ENCODE data around the gene CADPS. TPM values are rescaled to one million over a fixed set of nuclear protein-coding genes. Genes with fewer than 3 reads are reported as not detected.

The CADPS gene
- total RNA-seq (under 1 TPM in 1 of 5 donors, not detected in 4; 0.49 TPM), total RNA-seq (0 to 0.12 (median 0) reads per million in 29 experiments)
- total RNA-seq (2013): 0.28 TPM

DNA sequence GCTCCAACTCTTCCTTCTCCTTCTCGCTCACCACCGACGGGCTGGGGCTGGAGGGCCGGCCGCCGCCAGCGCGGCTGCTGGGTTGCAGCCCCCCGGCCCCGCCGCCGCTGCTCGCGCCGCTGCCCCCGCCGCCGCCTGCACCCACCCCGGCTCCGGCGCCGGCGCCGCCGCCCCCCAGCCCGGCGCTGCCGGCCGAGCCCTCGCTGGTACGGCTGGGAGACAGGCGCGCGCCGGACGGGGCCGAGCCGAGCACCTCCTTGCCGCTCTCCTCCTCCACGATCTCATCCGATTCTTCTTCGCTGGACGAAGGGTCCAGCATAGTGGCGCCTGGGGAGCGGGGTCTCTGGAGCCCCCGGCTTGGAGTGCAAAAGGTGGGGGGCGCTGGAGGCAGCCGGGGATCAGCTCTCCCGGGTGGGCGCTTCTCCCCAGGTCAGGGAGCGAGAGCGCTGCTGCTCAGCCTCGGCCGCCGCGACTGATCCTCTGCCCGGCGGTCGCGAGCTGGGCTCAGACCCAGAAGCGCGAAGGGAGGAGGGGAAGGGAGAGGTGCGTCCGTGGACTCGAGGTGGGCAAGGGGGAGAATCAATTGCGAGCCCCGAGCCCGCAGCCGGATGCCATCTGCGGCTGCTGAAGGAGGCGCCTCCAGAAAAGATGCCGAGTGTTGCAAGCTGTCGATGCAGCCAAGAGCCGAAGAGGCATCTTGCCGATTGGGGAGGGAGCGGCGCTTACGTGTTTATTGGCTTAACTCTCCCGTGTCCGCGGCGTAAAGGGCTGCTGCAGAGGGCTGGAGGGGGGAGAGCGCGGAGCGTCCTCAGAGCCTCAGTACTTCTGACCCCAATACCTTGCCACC lies at the start of gene CADPS:
Gene CADPS (minus strand): TSS at position 706 of the 847 bp plus-strand sequence. CDS start 387 bp downstream, at position 319.
- 6% methylated on average over 71 of the region's 85 CpGs for WGBS (ENCODE audit: insufficient coverage)
- Histone ChIP-seq H3K4me1 (ENCODE audit: control insufficient read depth in 1 of 2, extremely low read depth in 1 of 2, insufficient read depth in 2 of 2, low read length in 2 of 2) (no peaks in the 10 kb centered on the region), H3K27me3 (replicated peaks in 1 of 2; ENCODE audit: control insufficient read depth in 2 of 2, extremely low read depth in 1 of 2, insufficient read depth in 2 of 2, low read length in 1 of 2) (peaks cover 4 to 30% of the 10 kb centered on the region in 2 experiments), H3K9me3 (no peaks in the 10 kb centered on the region), H3K36me3 (ENCODE audit: control insufficient read depth in 2 of 2, extremely low read depth in 1 of 2, insufficient read depth in 1 of 2, low read length in 1 of 2) (no peaks in the 10 kb centered on the region), H3K27ac (ENCODE audit: low read length) (no peak within 1 kb of the TSS), H3K4me3 (ENCODE audit: control insufficient read depth in 1 of 2, extremely low read depth in 1 of 2, low read length in 1 of 2) (no peak within 1 kb of the TSS)
- Mint-ChIP-seq H3K4me1 (peaks cover 0 to 2% (median 0%) of the 10 kb centered on the region in 3 donors), H3K9me3 (peaks cover 0 to 4% (median 4%) of the 10 kb centered on the region in 3 donors), H3K27me3 (peaks cover 35 to 41% of the 10 kb centered on the region in 2 donors), H3K27ac (no peak within 1 kb of the TSS), H3K36me3 (no peaks in the 10 kb centered on the region), H3K4me3 (no peak within 1 kb of the TSS)
- ChIA-PET POLR2A (no interaction called here), CTCF (no interaction called here)
- ATAC-seq (replicated peaks in 1 of 4) (no peak), DNase-seq (no peak)

- Mint-ChIP-seq H3K4me3 (no peak overlapping the region), H3K4me1 (no peaks in the 10 kb centered on the region), H3K27me3 (no peaks in the 10 kb centered on the region), H3K9me3 (peaks cover 0 to 7% (median 4%) of the 10 kb centered on the region in 3 donors), H3K27ac (no peak overlapping the region), H3K36me3 (no peaks in the 10 kb centered on the region)
- DNase-seq: no peak
- H3K27ac ChIP-seq (ENCODE audit: low read length): no peak overlapping the region
- no peaks in the 10 kb centered on the region for H3K9me3 ChIP-seq
- ATAC-seq (replicated peaks in 1 of 4): no peak
- 56% methylated on average over 2 of the region's 2 CpGs for WGBS (ENCODE audit: insufficient coverage)
- POLR2A ChIA-PET: no interaction called here
- CTCF ChIA-PET: no interaction called here
- H3K4me3 ChIP-seq (ENCODE audit: control insufficient read depth in 1 of 2, extremely low read depth in 1 of 2, low read length in 1 of 2): no peak overlapping the region
- H3K36me3 ChIP-seq (ENCODE audit: control insufficient read depth in 2 of 2, extremely low read depth in 1 of 2, insufficient read depth in 1 of 2, low read length in 1 of 2): no peaks in the 10 kb centered on the region
- no peaks in the 10 kb centered on the region for H3K4me1 ChIP-seq (ENCODE audit: control insufficient read depth in 1 of 2, extremely low read depth in 1 of 2, insufficient read depth in 2 of 2, low read length in 2 of 2)
- no peaks in the 10 kb centered on the region for H3K27me3 ChIP-seq (replicated peaks in 1 of 2; ENCODE audit: control insufficient read depth in 2 of 2, extremely low read depth in 1 of 2, insufficient read depth in 2 of 2, low read length in 1 of 2)
Observed at GRCh38 chr3:62923066-62923465, 47.9 kb upstream of the CADPS start.

- no peak for DNase-seq
Observed at GRCh38 chr3:62922326-62922725, 47.1 kb upstream of the CADPS start.

DNA sequence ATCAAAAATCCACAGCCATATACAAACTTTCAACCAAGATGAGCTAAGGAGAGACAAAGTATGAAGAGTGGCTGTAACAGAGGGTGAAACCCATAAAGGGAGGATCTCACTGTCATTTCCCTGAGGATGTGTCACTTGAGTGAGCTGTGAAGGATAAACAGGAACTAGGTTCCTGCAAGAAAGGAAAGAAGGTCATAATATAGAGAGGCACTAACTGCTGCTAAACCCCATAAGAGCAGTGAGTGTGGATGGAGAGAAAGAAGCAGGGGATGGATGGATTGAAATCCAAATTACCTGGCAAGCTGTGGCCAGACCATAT lies 45.2 kb upstream of the CADPS start:
- H3K27ac Mint-ChIP-seq: no peak overlapping the region

More at GRCh38 chr3:62922326-62922725, 47.1 kb upstream of the CADPS start:
- no peak overlapping the region for H3K27ac ChIP-seq (ENCODE audit: low read length)
- H3K36me3 ChIP-seq (ENCODE audit: control insufficient read depth in 2 of 2, extremely low read depth in 1 of 2, insufficient read depth in 1 of 2, low read length in 1 of 2): no peaks in the 10 kb centered on the region
- no peaks in the 10 kb centered on the region for H3K9me3 ChIP-seq
- ChIA-PET CTCF (no interaction called here), POLR2A (no interaction called here)
- ATAC-seq (replicated peaks in 1 of 4): no peak
- Mint-ChIP-seq H3K4me3 (no peak overlapping the region), H3K27ac (no peak overlapping the region), H3K36me3 (no peaks in the 10 kb centered on the region), H3K4me1 (no peaks in the 10 kb centered on the region), H3K27me3 (no peaks in the 10 kb centered on the region), H3K9me3 (peaks cover 0 to 4% (median 4%) of the 10 kb centered on the region in 3 donors)
- 40% methylated on average over 2 of the region's 2 CpGs for WGBS (ENCODE audit: insufficient coverage)
- H3K27me3 ChIP-seq (replicated peaks in 1 of 2; ENCODE audit: control insufficient read depth in 2 of 2, extremely low read depth in 1 of 2, insufficient read depth in 2 of 2, low read length in 1 of 2): no peaks in the 10 kb centered on the region
- no peaks in the 10 kb centered on the region for H3K4me1 ChIP-seq (ENCODE audit: control insufficient read depth in 1 of 2, extremely low read depth in 1 of 2, insufficient read depth in 2 of 2, low read length in 2 of 2)
- no peak overlapping the region for H3K4me3 ChIP-seq (ENCODE audit: control insufficient read depth in 1 of 2, extremely low read depth in 1 of 2, low read length in 1 of 2)

DNA sequence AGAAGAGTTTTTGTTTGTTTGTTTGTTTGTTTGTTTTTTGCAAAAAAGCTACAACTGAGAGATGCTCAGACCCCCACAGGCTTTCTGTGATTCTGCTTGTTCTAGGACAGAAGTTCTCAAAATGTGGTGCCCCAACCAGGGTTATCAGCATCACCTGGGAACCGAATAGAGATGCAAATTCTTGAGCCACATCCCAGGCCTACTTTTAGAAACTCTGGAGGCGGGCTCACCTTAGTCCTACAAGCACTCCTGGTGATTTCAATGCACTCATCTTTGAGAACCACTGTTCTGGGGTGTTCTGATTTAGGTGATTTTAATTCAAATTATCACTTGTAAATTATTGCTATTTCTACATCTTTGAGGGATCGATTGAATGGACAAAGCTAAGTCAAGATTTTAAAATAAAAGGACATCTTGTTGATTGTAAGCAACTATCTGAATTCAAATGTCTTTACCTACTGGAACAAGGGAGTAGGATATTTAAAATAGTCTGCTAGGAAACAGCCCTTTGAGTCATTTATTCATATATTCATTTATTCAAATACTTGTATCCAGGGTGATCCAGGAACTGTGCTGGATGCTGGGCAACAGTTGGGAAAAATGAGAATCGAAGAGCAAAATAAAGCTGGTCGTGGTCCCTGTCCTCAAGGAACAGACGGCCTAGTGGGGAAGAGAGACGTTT lies 44.7 kb upstream of the CADPS start:
- peaks cover 0 to 4% (median 4%) of the 10 kb centered on the region in 3 donors for H3K9me3 Mint-ChIP-seq
- ChIA-PET POLR2A (no interaction called here), CTCF (no interaction called here)
- 17% methylated on average over 1 of the region's 7 CpGs for WGBS (ENCODE audit: insufficient coverage)
- no peak overlapping the region for H3K27ac ChIP-seq (ENCODE audit: low read length)
- H3K27ac Mint-ChIP-seq: no peak overlapping the region
- H3K4me3 Mint-ChIP-seq: no peak overlapping the region
- no peaks in the 10 kb centered on the region for H3K4me1 Mint-ChIP-seq
- H3K36me3 Mint-ChIP-seq: no peaks in the 10 kb centered on the region
- H3K27me3 ChIP-seq (replicated peaks in 1 of 2; ENCODE audit: control insufficient read depth in 2 of 2, extremely low read depth in 1 of 2, insufficient read depth in 2 of 2, low read length in 1 of 2): no peaks in the 10 kb centered on the region
- no peaks in the 10 kb centered on the region for H3K4me1 ChIP-seq (ENCODE audit: control insufficient read depth in 1 of 2, extremely low read depth in 1 of 2, insufficient read depth in 2 of 2, low read length in 2 of 2)
- no peak overlapping the region for H3K4me3 ChIP-seq (ENCODE audit: control insufficient read depth in 1 of 2, extremely low read depth in 1 of 2, low read length in 1 of 2)
- no peak for DNase-seq
- H3K9me3 ChIP-seq: no peaks in the 10 kb centered on the region
- ATAC-seq (replicated peaks in 1 of 4): no peak
- H3K27me3 Mint-ChIP-seq: no peaks in the 10 kb centered on the region
- no peaks in the 10 kb centered on the region for H3K36me3 ChIP-seq (ENCODE audit: control insufficient read depth in 2 of 2, extremely low read depth in 1 of 2, insufficient read depth in 1 of 2, low read length in 1 of 2)

More for the DNA sequence above, 45.2 kb upstream of the CADPS start:
- no peaks in the 10 kb centered on the region for H3K36me3 ChIP-seq (ENCODE audit: control insufficient read depth in 2 of 2, extremely low read depth in 1 of 2, insufficient read depth in 1 of 2, low read length in 1 of 2)
- H3K27ac ChIP-seq (ENCODE audit: low read length): no peak overlapping the region
- H3K36me3 Mint-ChIP-seq: no peaks in the 10 kb centered on the region
- no peak overlapping the region for H3K4me3 Mint-ChIP-seq
- H3K4me3 ChIP-seq (ENCODE audit: control insufficient read depth in 1 of 2, extremely low read depth in 1 of 2, low read length in 1 of 2): no peak overlapping the region
- CTCF ChIA-PET: no interaction called here
- no peak for DNase-seq
- no peaks in the 10 kb centered on the region for H3K27me3 ChIP-seq (replicated peaks in 1 of 2; ENCODE audit: control insufficient read depth in 2 of 2, extremely low read depth in 1 of 2, insufficient read depth in 2 of 2, low read length in 1 of 2)
- H3K9me3 ChIP-seq: no peaks in the 10 kb centered on the region
- H3K4me1 ChIP-seq (ENCODE audit: control insufficient read depth in 1 of 2, extremely low read depth in 1 of 2, insufficient read depth in 2 of 2, low read length in 2 of 2): no peaks in the 10 kb centered on the region
- peaks cover 0 to 4% (median 4%) of the 10 kb centered on the region in 3 donors for H3K9me3 Mint-ChIP-seq
- H3K4me1 Mint-ChIP-seq: no peaks in the 10 kb centered on the region
- POLR2A ChIA-PET: no interaction called here
- H3K27me3 Mint-ChIP-seq: no peaks in the 10 kb centered on the region
- ATAC-seq (replicated peaks in 1 of 4): no peak

DNA sequence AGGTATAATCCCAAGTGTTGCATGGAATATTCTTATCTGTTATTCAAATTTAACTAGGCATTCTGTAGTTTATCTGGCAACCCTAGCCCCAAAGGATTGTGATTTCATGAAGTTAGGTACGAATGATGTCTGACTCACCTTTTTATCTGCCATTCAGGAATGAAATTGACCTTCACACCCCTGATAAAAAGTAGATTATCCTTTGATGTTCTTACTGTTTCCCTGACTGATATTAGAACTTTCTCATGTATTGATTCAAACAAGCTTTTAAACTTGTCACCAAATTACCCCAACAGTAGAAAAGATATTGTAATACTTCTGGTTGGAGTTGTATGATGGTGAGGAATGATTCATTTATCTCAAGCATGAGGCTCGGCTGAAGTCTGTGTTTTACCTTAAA lies 43.6 kb upstream of the CADPS start:
- no peak for ATAC-seq (replicated peaks in 1 of 4)
- Histone ChIP-seq H3K27ac (ENCODE audit: low read length) (no peak overlapping the region), H3K36me3 (ENCODE audit: control insufficient read depth in 2 of 2, extremely low read depth in 1 of 2, insufficient read depth in 1 of 2, low read length in 1 of 2) (no peaks in the 10 kb centered on the region), H3K9me3 (no peaks in the 10 kb centered on the region), H3K4me1 (ENCODE audit: control insufficient read depth in 1 of 2, extremely low read depth in 1 of 2, insufficient read depth in 2 of 2, low read length in 2 of 2) (no peaks in the 10 kb centered on the region), H3K27me3 (replicated peaks in 1 of 2; ENCODE audit: control insufficient read depth in 2 of 2, extremely low read depth in 1 of 2, insufficient read depth in 2 of 2, low read length in 1 of 2) (no peaks in the 10 kb centered on the region), H3K4me3 (ENCODE audit: control insufficient read depth in 1 of 2, extremely low read depth in 1 of 2, low read length in 1 of 2) (no peak overlapping the region)
- Mint-ChIP-seq H3K4me1 (no peaks in the 10 kb centered on the region), H3K27ac (no peak overlapping the region), H3K27me3 (no peaks in the 10 kb centered on the region), H3K9me3 (peaks cover 0 to 4% (median 4%) of the 10 kb centered on the region in 3 donors), H3K4me3 (no peak overlapping the region), H3K36me3 (no peaks in the 10 kb centered on the region)
- CTCF ChIA-PET: no interaction called here
- POLR2A ChIA-PET: no interaction called here
- WGBS (ENCODE audit: insufficient coverage): no CpG with 5 or more reads among the region's 2 CpGs
- no peak for DNase-seq

All from T-cell (primary cell).